WI38 (cell line): ENCODE data around the gene SLC17A9.

ENCODE experiments used
- H3K4me3 ChIP-seq: 2 replicates; pipeline ENCODE4 v1.5.1; 2011; ENCODE audit warnings: low read depth, mild to moderate bottlenecking, control low read depth, low read length
- TF ChIP-seq, protein P1 (sequence below): IDR thresholded peaks from 2 replicates; pipeline ENCODE4 v1.5.1; 2012; ENCODE audit warnings: low read depth, mild to moderate bottlenecking, control low read depth, low read length

The SLC17A9 gene

DNA sequence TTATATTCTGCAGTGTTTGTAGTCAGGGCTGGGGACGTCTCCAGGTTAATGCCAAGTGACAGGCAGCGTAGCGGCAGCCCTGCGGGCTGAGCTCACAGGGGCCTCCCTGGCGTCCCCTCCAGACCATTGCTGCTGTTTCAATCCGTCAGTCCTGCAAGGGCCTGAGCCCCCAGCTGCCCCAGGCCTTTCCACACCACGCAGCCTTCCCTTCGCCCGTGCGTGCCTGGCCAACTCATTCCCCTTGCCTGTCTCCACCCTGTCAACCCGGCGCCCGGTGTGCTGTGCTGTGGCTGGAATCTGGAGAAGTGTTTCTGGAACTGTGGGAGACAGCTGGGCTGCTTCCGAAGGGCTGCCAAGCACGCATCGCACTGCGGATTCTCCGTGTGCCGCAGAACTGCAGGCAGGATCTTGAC, 42.4 kb downstream of the SLC17A9 start:
- no peak overlapping the region for H3K4me3 ChIP-seq

DNA sequence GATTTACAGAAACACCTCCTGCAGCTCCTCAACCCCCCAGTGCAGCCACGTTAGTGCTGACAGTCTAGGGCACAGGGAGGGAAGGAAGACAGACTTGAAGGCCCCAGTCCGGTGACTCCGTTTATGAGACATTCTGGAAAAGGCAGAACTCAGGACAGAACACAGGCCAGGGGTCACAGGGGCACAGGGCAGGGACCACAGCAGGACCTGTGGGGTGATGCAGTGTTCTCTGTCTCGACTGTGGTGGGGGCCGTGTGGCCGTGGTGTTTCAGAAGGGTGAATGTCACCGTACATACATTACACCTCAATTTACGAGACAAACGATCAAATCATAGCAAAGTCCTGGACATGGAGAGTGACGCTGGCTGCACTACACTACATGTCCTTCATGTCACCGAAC, 43.0 kb downstream of the SLC17A9 start:
- TF ChIP-seq, protein P1, sequence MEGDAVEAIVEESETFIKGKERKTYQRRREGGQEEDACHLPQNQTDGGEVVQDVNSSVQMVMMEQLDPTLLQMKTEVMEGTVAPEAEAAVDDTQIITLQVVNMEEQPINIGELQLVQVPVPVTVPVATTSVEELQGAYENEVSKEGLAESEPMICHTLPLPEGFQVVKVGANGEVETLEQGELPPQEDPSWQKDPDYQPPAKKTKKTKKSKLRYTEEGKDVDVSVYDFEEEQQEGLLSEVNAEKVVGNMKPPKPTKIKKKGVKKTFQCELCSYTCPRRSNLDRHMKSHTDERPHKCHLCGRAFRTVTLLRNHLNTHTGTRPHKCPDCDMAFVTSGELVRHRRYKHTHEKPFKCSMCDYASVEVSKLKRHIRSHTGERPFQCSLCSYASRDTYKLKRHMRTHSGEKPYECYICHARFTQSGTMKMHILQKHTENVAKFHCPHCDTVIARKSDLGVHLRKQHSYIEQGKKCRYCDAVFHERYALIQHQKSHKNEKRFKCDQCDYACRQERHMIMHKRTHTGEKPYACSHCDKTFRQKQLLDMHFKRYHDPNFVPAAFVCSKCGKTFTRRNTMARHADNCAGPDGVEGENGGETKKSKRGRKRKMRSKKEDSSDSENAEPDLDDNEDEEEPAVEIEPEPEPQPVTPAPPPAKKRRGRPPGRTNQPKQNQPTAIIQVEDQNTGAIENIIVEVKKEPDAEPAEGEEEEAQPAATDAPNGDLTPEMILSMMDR: no peak
- no peak overlapping the region for H3K4me3 ChIP-seq

More for the DNA sequence above, 42.4 kb downstream of the SLC17A9 start:
- TF ChIP-seq, protein P1: no peak

GRCh38 chr20:62995898-62996595, 43.5 kb downstream of the SLC17A9 start:
- H3K4me3 ChIP-seq: no peak overlapping the region
- TF ChIP-seq, protein P1: no peak

GRCh38 chr20:62996596-62996982, 44.1 kb downstream of the SLC17A9 start:
- TF ChIP-seq, protein P1: no peak
- H3K4me3 ChIP-seq: no peak overlapping the region

DNA sequence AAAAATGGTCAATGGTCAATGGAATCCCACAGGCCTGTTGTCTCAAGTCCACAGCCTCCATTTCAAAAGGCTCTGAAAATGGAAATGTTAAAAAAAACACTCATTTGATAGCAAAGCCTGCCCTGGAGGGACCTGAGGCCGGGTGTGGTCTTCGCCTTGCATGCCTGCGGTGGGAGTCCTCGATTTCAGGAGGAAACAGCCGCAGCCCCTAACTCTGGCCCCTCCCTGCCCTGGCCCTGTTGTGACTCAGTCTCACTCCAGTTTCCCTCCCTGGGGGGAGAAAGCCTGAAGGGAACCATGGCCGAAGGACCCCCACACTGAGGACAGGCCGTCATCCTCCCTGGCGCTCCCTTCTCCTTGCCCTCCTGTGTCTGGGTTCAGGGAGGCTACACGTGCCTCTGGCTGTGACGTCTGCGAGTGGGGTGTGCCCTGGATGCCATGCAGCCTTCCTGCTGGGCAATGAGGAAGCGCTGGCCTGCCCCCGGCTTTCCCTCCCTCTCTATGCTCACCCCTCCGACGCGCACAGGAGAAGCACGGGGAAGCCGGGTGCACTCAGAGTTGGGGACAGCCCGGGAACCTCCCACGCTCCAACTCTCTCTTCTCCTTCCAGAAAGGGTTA, 45.0 kb downstream of the SLC17A9 start:
- H3K4me3 ChIP-seq: no peak overlapping the region
- TF ChIP-seq, protein P1: no peak

- no peak overlapping the region for H3K4me3 ChIP-seq
- TF ChIP-seq, protein P1: no peak
These were observed 45.9 kb downstream of the SLC17A9 start for GRCh38 chr20:62998449-62998848.

DNA sequence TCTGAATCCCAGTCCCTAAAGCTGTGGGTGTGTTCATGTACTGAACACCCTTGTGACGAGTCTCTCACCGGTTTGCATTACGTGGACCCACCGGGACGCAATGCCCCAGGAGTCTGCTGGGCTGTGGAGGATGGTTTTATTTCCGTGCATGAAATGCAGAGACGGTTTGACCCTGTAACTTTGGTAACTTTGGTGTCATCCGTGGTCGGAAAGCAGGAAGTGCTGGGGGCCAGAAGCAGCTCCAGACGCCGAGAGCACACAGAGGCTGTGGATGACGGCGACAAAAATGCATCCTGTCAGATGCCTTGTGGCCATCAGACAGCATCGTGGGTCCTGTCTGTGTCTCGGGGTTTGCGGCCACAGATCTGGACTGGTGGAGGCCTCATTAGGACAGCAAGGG, 47.1 kb downstream of the SLC17A9 start:
- H3K4me3 ChIP-seq: no peak overlapping the region
- TF ChIP-seq, protein P1: no peak
